Activated B cell treated with CpG ODN at 0.5 μM for 24 hours (primary cell): Measurements from ENCODE around the gene TBCCD1. TPM values are rescaled to one million over a fixed set of nuclear protein-coding genes. Genes with fewer than 3 reads are reported as not detected.
"Not testable (repeated sequence)": the region's sequence is repeated elsewhere in the genome, so short reads cannot be mapped to it uniquely, and the experiment has no call there.

Experiments used
- ATAC-seq: fragments of 200-7000 bp; cut with Tn5 transposase; one replicate; pipeline ENCODE4 v1.10.0; 2021; ENCODE audit warnings: low read depth, mild to moderate bottlenecking, moderate library complexity
- CTCF ChIA-PET: fragments of 350-600 bp; sonication (Branson Sonifier 250); formaldehyde crosslinking; loops from one replicate; lab custom pipeline; 2021; ENCODE audit warnings: antibody characterized with exemption; lab: Charles Lee
- POLR2A ChIA-PET: fragments of 350-600 bp; sonication (Branson Sonifier 250); formaldehyde crosslinking; loops from one replicate; lab custom pipeline; 2021; ENCODE audit warnings: antibody characterized with exemption; lab: Charles Lee
- DNase-seq: peaks from one replicate; pipeline ENCODE4 v3.0.0; 2022
- H3K27ac Mint-ChIP-seq: one replicate; pipeline ENCODE4 v1.8.0; 2020; ENCODE audit warnings: mixed read lengths
- H3K27me3 Mint-ChIP-seq: one replicate; pipeline ENCODE4 v1.8.0; 2021; ENCODE audit warnings: mixed read lengths
- H3K36me3 Mint-ChIP-seq: one replicate; pipeline ENCODE4 v1.8.0; 2021; ENCODE audit warnings: low read depth, mixed read lengths
- H3K4me1 Mint-ChIP-seq: one replicate; pipeline ENCODE4 v1.8.0; 2021; ENCODE audit warnings: mixed read lengths
- H3K4me3 Mint-ChIP-seq: one replicate; pipeline ENCODE4 v1.8.0; 2020; ENCODE audit warnings: mild to moderate bottlenecking, mixed read lengths
- H3K9me3 Mint-ChIP-seq: one replicate; pipeline ENCODE4 v1.8.0; 2020; ENCODE audit warnings: mixed read lengths
- intact Hi-C: fragments of 100-400 bp; cut with micrococcal nuclease; formaldehyde crosslinking; loops from one replicate; pipeline ENCODE4 v1.15.1; 2024
- total RNA-seq: library from RNA; stranded (reverse); gene quantifications from 2 replicates; pipeline ENCODE4 v1.2.3, GENCODE V29; 2022
- TF ChIP-seq, protein P1 (sequence below): fragments of 200-600 bp; IDR thresholded peaks from one replicate; pipeline ENCODE4 v1.8.0; 2022; ENCODE audit warnings: antibody characterized with exemption, mild to moderate bottlenecking

Gene TBCCD1
- total RNA-seq, 1 donor from 2014 or later = 15.4 TPM

DNA sequence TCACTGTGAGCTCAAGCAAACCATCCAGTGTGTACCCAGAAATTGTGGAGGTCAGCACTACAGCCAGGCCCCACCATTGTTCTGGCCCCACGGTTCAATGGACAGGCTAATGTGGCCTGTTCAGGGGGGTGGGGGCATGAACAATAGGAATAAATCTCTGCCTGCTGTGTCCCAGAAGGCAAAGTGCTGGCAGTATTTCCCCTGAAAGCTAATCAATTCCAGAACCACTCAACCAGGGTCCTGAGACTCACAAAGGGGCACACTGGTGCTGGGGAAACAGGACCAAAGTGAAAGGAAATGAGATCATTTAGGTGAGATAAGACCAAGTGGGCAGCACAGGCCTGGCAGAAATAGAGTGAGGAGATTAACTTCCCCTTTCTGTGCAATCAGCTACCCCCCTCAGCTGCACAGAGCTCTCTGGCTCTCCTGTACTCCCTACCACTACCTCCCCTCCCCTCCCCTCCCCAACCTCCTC lies 34.5 kb downstream of the TBCCD1 start:
- peak; percentile 30 for DNase-seq
- H3K4me1 Mint-ChIP-seq = peaks cover 91% of the 10 kb centered on the region

DNA sequence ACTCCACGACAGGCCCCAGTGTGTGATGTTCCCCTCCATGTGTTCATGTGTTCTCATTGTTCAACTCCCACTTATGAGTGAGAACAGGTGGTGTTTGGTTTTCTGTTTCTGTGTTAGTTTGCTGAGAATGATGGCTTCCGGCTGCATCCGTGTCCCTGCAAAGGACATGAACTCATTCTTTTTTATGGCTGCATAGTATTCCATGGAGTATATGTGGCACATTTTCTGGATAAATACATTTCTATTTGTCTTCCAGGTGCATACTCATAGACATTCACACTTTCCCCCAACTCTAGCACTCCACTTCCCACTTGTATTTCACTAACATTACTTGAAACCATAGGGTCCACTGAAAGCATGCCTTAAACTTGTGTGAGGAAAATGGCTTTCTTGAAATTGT lies 35.4 kb downstream of the TBCCD1 start:
- peaks cover 91% of the 10 kb centered on the region for H3K4me1 Mint-ChIP-seq
- intact Hi-C loops = loop anchor here (1.0 to 10.0 kb wide), 6 partner anchors 12 to 603 kb away; partner anchors contain the start of gene RPL39L
- not testable (repeated sequence) for DNase-seq, ATAC-seq, H3K36me3 Mint-ChIP-seq, H3K9me3 Mint-ChIP-seq, H3K4me3 Mint-ChIP-seq, H3K27me3 Mint-ChIP-seq
- peak overlapping the region; percentile 97 for H3K27ac Mint-ChIP-seq
- ChIA-PET CTCF (interaction anchor here (1.2 to 12.3 kb wide), 2 partner anchors 9 to 274 kb away, joined by 3 to 346 read pairs; no protein-coding TSS in a partner anchor), POLR2A (interaction anchor here (0.5 to 5.5 kb wide), 5 partner anchors 13 to 170 kb away, joined by 3 to 50 read pairs (median 12); partner anchors contain the start of genes DGKG, DNAJB11 and TBCCD1)

More for the DNA sequence above, 34.5 kb downstream of the TBCCD1 start:
- no peaks in the 10 kb centered on the region for H3K9me3 Mint-ChIP-seq
- H3K36me3 Mint-ChIP-seq = no peaks in the 10 kb centered on the region
- POLR2A ChIA-PET = interaction anchor here (0.6 to 5.5 kb wide), 9 partner anchors 9 to 595 kb away, joined by 3 to 50 read pairs (median 5); partner anchors contain the start of genes DGKG, DNAJB11, TBCCD1 and TRA2B
- TF ChIP-seq, protein P1, sequence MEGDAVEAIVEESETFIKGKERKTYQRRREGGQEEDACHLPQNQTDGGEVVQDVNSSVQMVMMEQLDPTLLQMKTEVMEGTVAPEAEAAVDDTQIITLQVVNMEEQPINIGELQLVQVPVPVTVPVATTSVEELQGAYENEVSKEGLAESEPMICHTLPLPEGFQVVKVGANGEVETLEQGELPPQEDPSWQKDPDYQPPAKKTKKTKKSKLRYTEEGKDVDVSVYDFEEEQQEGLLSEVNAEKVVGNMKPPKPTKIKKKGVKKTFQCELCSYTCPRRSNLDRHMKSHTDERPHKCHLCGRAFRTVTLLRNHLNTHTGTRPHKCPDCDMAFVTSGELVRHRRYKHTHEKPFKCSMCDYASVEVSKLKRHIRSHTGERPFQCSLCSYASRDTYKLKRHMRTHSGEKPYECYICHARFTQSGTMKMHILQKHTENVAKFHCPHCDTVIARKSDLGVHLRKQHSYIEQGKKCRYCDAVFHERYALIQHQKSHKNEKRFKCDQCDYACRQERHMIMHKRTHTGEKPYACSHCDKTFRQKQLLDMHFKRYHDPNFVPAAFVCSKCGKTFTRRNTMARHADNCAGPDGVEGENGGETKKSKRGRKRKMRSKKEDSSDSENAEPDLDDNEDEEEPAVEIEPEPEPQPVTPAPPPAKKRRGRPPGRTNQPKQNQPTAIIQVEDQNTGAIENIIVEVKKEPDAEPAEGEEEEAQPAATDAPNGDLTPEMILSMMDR = no peak
- intact Hi-C loops = loop anchor here (1.0 to 10.0 kb wide), 6 partner anchors 13 to 602 kb away; partner anchors contain the start of gene RPL39L
- ATAC-seq = peak; percentile 69
- peaks cover 2% of the 10 kb centered on the region for H3K27me3 Mint-ChIP-seq
- CTCF ChIA-PET = interaction anchor here (1.2 to 12.3 kb wide), 2 partner anchors 8 to 275 kb away, joined by 3 to 346 read pairs; no protein-coding TSS in a partner anchor
- peak overlapping the region; percentile 97 for H3K27ac Mint-ChIP-seq
- peak overlapping the region; percentile 54 for H3K4me3 Mint-ChIP-seq

DNA sequence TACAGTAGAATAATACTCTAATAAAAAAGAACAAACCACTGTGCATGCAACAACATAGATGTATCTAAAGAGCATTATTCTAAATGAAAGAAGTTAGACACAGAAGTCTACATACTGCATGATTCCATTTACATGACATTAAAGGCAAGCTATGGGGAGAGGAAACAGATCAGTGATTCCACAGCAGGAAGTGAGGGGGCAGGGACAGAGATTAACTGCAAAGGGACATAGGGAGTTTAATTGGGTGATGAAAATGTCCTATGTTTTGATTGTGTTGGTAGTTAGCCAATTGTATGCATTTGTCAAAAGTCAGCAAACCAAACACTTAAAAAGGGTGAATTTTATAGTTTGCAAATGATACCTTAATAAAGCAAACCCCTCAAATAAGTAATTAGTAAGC lies 36.7 kb downstream of the TBCCD1 start:
- peaks cover 2% of the 10 kb centered on the region for H3K27me3 Mint-ChIP-seq
- peaks cover 95% of the 10 kb centered on the region for H3K4me1 Mint-ChIP-seq
- intact Hi-C loops = loop anchor here (5.0 to 10.0 kb wide), 5 partner anchors 68 to 604 kb away; partner anchors contain the start of gene RPL39L
- ATAC-seq (no peak), DNase-seq (no peak)
- TF ChIP-seq, protein P1 = no peak
- ChIA-PET CTCF (interaction anchor here (1.7 to 2.5 kb wide), 2 partner anchors 270 to 547 kb away, joined by 3 to 9 read pairs; no protein-coding TSS in a partner anchor), POLR2A (interaction anchor here (0.7 kb wide), 1 partner anchor 19 kb away, joined by 3 read pairs; no protein-coding TSS in a partner anchor)
- no peaks in the 10 kb centered on the region for H3K9me3 Mint-ChIP-seq
- no peak overlapping the region for H3K27ac Mint-ChIP-seq
- no peaks in the 10 kb centered on the region for H3K36me3 Mint-ChIP-seq
- no peak overlapping the region for H3K4me3 Mint-ChIP-seq

DNA sequence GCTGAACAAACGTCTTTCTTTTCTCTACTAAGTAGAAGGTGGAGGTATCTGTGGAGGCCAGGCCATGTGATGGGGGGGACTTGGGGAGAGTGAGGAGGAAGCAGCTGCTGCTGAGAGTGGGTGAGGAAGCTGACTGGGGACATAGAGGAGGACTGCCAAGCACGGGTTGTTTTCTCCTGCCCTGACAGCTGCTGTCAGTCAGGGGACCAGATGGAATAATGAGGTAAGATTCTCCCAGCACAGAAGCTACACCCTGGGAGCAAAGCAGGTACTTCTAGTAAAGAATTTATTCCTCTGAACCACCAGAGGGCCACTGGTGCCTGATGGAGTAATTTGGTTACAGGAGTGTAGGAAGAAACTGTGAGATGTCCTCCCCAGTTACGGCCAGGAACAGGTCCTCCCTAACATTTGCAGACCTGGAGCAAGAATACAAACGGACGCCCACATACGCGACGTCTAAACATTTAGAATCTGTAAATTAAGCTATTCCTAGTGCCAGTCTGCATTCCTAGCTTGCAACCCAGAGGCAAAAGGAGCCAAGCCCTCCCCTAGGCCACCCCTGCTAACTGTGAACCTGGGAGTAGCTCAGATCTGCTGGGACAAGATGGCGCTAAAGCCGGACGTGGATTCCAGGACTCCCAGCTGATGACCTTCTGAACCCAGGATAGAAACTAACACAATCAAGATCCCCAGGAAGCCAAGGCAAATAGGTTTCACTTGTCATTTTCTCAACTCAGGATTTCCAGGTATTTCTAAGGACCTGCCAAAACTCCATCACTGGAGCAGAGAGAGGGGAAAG lies 37.7 kb downstream of the TBCCD1 start:
- POLR2A ChIA-PET = interaction anchor here (0.5 to 2.2 kb wide), 3 partner anchors 10 to 422 kb away, joined by 3 to 8 read pairs (median 3); no protein-coding TSS in a partner anchor
- intact Hi-C loops = no loop called here
- CTCF ChIA-PET = interaction anchor here (1.3 to 5.7 kb wide), 6 partner anchors 9 to 546 kb away, joined by 3 to 46 read pairs (median 6); no protein-coding TSS in a partner anchor
- Mint-ChIP-seq H3K4me1 (peaks cover 94% of the 10 kb centered on the region), H3K27me3 (peaks cover 2% of the 10 kb centered on the region), H3K9me3 (no peaks in the 10 kb centered on the region), H3K36me3 (no peaks in the 10 kb centered on the region), H3K27ac (peak overlapping the region; percentile 71), H3K4me3 (no peak overlapping the region)
- no peak for DNase-seq
- TF ChIP-seq, protein P1 = no peak
- no peak for ATAC-seq

DNA sequence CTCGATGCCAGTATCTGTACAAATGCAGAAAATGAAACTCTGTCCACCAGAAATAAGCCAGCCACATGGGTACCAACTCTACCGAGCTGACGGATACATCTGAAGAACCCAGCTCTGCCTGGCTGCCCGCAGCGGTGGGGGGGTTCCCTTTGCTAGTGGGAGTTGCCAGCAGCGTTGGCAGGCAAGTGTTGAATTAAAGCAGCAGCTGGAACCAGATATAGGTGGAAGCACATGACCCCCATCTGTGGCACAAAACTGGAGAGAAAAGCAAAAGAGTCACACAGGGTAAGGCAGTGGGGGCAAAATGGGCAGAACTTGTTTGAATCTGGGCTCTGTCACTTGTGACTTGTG lies 40.9 kb downstream of the TBCCD1 start:
- no peaks in the 10 kb centered on the region for H3K9me3 Mint-ChIP-seq
- ChIA-PET POLR2A (interaction anchor here (0.6 to 2.0 kb wide), 7 partner anchors 8 to 588 kb away, joined by 3 to 10 read pairs (median 4); partner anchors contain the start of gene TRA2B), CTCF (interaction anchor here (0.7 to 5.7 kb wide), 5 partner anchors 13 to 270 kb away, joined by 3 to 46 read pairs (median 4); no protein-coding TSS in a partner anchor)
- TF ChIP-seq, protein P1 = no peak
- ATAC-seq (peak; percentile 80), DNase-seq (peak; percentile 50)
- H3K36me3 Mint-ChIP-seq = no peaks in the 10 kb centered on the region
- intact Hi-C loops = loop anchor here (1.0 to 2.0 kb wide), 3 partner anchors 8 to 45 kb away; partner anchors contain the start of gene DNAJB11
- H3K4me3 Mint-ChIP-seq = peak overlapping the region; percentile 55
- H3K27ac Mint-ChIP-seq = peak overlapping the region; percentile 86
- H3K4me1 Mint-ChIP-seq = peaks cover 85% of the 10 kb centered on the region
- H3K27me3 Mint-ChIP-seq = peaks cover 2% of the 10 kb centered on the region
